ENCODE results near the gene SLC31A2.

- TF ChIP-seq CTCF (conservative IDR thresholded peaks at IDR 0.05 in 1 of 2, IDR thresholded peaks at IDR 0.05 in 1 of 2; ENCODE audit: low read depth in 1 of 2, low read length in 2 of 2) (no peak), EZH2 (IDR thresholded peaks at IDR 0.05; ENCODE audit: low read length, missing control alignments) (no peak)
These were observed 19.1 kb upstream of the SLC31A2 start for GRCh38 chr9:113131689-113132151.

Data from fibroblast of lung (primary cell).